ENCODE results near the gene LHB.

- TF ChIP-seq GATA3 (IDR thresholded peaks at IDR 0.05; ENCODE audit: low read depth, low read length) (no peak), GATA2 (IDR thresholded peaks at IDR 0.05; ENCODE audit: low read depth, low read length) (no peak)
These were observed 49.3 kb downstream of the LHB start for GRCh38 chr19:48967346-48968178.
